GM21723 (cell line): ENCODE data around the gene CSGALNACT2.
"Not testable (repeated sequence)": the region's sequence is repeated elsewhere in the genome, so short reads cannot be mapped to it uniquely, and the experiment has no call there.

Experiments used
- ATAC-seq: cut with Tn5 transposase; IDR thresholded peaks from one replicate; pipeline ENCODE4 v1.9.1; 2021; ENCODE audit warnings: mild to moderate bottlenecking, moderate library complexity; ENCODE audit not compliant: unreplicated experiment

Gene CSGALNACT2

DNA sequence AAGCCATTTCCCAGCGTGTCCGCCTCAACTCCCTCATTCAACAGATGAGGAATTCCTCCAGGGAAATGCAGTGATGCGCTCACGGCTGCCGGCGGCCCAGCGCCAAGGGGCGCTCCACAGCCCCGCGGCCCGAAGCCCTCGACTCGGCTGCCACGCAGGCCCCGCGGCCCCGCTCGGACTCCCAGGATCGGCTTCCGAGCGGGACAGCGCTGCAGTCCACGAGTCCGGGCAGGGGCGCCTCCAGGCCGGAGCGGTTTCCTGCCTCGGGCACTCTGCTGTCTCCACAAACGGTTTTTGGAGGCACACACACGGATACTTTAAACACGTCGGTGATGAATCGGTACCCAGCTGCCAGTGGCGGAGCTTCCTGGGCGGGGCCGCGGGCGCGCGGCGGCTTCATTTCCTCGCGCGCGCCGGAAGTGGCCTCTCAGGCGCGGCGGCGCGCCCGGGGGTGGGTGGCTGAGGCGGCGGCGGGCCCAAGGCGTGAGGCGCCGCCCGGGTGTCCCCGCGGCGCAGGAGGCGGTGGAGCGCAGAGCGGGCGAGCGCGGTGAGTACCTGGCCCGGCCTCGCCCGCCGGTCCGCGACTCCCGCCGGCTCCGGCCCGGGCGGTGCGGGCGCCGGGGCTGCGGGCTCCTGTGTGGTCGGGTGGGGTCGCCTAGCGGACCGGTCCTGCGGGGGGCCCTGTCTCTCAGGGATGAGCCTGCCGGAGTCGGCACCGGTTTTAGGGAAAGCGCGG is at the start of gene CSGALNACT2:
Gene CSGALNACT2 (plus strand): TSS at position 425 of the 736 bp plus-strand sequence. CDS start 16,705 bp downstream, outside the sequence.
- ATAC-seq: peak; percentile 71

GRCh38 chr10:43089519-43089918 is 48.7 kb upstream of the CSGALNACT2 start:
- ATAC-seq: no peak

GRCh38 chr10:43090188-43090587 is 48.1 kb upstream of the CSGALNACT2 start:
- ATAC-seq: no peak

DNA sequence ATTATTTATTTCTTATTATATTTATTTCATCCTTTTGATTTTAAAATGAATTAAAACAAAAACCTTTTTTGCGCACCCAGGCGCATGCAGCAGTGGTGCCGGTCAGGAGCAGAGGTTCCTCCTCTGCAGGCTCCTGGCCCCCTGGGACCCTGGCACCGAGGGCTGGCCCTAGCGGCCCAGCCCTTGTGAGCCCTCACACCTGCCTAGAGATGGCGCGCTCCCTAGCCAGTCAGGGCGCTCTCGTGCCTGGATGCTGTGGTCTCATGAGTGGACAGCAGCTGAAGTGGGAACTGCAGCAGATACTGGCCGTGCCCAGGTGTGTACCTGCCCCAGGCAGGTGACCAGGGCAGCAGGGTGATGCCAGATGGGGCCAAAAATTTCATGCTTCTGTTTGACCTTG is 47.6 kb upstream of the CSGALNACT2 start:
- no peak for ATAC-seq

GRCh38 chr10:43091846-43092245 is 46.4 kb upstream of the CSGALNACT2 start:
- ATAC-seq: no peak

- no peak for ATAC-seq
These were observed 44.7 kb upstream of the CSGALNACT2 start for GRCh38 chr10:43093423-43094076.

DNA sequence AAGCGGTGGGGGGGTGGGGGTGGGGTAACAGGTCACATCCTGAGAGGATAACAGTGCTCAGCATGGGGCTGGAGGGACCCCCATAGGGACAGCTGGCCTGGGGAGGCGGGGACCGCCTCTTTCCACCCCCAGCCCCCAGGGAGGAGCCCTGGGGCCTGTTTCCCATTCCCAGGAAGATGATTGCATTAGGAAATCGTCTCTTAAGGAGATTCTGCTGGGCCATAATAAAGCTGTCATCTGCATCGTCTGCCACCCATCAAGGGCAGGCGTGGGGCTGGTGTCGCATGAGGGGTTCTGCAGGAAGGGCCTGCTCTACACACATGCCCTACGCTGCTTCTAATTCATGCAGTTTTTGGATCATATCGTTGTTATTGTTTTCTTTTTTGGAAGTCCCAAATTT is 44.2 kb upstream of the CSGALNACT2 start:
- no peak for ATAC-seq

- not testable (repeated sequence) for ATAC-seq
These were observed 38.9 kb upstream of the CSGALNACT2 start for GRCh38 chr10:43099339-43099738.

DNA sequence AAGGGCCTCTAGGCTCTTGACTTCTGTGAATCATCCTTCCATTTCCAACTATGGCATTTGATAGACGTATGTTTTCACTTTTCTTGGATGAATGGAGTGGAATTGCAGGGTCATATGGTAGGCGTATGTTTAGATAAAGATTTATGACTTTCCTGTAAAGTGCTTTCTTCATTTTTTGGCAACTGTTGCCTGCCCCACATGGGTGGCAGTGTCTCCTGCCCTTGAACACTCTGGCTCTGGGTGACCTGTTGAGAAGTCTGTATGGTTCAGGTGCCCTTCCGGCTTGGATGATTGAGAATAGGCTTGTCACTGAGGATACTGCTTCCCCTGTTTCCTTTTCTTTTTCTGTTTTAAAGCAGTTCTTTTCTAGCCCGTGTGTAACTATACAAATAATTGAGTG is 38.3 kb upstream of the CSGALNACT2 start:
- no peak for ATAC-seq

DNA sequence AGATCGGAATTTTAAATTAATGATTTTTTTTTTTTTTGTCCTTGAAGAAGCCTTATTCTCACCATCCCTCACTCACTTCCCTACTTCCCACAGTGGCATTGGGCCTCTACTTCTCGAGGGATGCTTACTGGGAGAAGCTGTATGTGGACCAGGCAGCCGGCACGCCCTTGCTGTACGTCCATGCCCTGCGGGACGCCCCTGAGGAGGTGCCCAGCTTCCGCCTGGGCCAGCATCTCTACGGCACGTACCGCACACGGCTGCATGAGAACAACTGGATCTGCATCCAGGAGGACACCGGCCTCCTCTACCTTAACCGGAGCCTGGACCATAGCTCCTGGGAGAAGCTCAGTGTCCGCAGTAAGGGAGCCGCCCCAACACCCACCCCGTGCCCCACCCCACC is 37.9 kb upstream of the CSGALNACT2 start:
- ATAC-seq: no peak

GRCh38 chr10:43102063-43102828 is 36.0 kb upstream of the CSGALNACT2 start:
- no peak for ATAC-seq

DNA sequence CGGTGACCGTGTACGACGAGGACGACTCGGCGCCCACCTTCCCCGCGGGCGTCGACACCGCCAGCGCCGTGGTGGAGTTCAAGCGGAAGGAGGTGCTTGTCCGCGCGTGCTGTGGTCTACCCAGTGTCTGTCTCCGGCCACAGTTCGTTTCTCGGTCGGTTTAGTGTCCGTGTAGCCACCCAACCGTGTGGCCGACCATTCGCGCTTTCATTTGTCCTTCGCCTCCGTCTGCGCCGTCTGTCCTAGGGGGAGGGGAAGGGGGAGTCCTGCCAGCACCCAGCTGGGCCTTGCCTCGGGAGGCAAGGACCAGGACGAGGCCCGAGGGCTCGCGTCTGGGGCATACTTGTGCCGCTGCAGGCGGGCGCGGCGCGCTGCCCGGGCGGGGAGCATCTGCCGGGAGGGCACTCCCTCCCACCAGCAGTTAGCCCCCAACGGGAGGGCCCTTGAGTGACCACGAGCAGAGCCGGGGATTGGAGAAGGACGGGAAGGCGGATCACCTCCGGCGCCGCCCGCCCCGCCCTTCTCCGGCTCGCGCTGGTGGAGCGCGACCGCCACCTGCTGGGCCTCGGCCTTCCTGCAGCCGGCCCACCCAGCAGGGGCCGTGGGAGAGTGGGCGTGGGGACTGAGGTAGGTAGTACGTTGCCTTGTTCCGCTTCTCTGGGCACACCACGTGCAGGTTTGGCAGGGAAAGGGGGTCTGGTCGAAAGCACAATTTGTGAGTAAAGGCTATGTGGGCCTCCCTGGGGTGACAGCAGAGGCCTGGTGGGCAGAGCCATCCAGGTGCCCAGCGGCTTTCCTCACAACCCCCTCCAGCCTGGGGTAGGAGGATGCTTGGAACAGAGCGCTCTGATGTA is 32.9 kb upstream of the CSGALNACT2 start:
- ATAC-seq: peak; percentile 87

GRCh38 chr10:43105956-43106229 is 32.4 kb upstream of the CSGALNACT2 start:
- no peak for ATAC-seq

- ATAC-seq: no peak
These were observed 31.8 kb upstream of the CSGALNACT2 start for GRCh38 chr10:43106256-43107091.

- ATAC-seq: no peak
These were observed 29.3 kb upstream of the CSGALNACT2 start for GRCh38 chr10:43108951-43109350.

DNA sequence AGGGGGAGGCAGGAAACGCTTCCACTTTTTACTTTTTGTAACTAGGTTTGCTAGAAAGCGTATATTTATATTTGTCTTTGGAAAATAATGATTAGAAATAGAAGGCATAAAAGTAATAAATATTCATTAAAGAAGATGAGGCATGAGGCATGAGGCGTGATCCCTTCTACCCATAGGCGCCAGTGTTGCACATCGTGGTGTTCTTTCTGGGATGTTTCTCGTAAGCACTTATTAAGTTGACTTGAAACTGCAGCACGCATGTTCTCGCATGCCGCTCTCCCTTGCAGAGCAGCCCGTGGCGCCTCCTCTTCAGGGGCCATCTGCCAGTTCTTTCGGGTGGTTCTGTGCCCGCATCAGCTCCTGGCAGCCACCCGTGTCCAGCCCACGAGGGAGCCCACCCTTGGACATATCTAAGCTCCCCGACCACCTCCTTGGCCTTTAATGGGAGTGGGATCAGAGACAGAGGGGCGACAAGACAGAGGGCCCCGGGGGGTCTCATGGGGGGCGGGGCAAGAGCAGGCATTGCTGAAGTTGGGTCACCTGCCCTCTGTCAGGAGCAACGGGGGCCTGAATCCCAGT is 28.5 kb upstream of the CSGALNACT2 start:
- ATAC-seq: no peak

DNA sequence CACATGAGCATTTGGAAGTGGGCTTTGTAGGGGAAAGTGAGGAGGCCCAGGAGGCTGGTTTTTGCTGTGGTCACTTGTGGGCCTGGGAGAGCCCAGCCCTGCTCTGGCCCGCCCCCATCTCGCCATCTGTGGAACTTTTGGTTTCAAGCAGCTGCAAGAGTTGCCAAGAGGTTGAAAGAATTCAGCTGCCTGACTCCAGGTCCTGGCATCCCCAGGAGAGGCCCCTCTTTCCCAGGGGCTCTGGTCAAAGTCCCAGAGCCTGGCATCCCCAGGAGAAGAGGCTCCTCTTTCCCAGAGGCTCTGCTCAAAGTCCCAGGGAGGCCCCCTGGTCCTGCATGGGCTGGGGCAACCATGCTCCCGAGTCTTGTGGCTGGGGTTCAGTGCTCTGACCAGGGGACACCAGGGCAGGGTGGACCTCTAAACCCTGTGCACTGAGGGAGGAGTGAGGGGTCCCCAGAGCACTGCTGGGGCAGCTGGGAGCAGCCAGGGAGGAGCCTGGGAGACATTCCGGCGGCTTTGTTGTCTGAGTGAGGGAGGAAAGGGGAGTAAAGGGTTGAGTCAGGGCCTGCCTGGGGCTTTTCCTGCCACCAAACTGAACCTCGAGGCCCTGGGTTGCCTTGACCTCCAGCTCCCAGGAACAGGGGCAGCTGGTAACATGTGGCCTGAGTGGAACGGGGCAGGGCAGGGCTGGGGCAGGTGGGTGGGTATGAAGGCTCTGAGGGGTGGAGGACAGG is 27.7 kb upstream of the CSGALNACT2 start:
- peak; percentile 58 for ATAC-seq

DNA sequence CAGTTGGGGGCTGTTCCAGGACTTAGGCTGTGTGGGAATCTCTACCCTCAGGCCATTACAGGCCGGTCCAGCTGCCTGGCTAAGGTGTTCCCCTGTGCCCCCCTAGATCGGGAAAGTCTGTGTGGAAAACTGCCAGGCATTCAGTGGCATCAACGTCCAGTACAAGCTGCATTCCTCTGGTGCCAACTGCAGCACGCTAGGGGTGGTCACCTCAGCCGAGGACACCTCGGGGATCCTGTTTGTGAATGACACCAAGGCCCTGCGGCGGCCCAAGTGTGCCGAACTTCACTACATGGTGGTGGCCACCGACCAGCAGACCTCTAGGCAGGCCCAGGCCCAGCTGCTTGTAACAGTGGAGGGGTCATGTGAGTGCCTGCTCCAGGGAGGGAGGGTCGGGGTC is 27.1 kb upstream of the CSGALNACT2 start:
- ATAC-seq: no peak
